ENCODE measurements around the gene TMEM242.
A peak's percentile ranks its signal among the peaks of the same experiment; 100 is the strongest.

- TF ChIP-seq CTCF (IDR thresholded peaks at IDR 0.05) (no peak), POLR2AphosphoS5 (IDR thresholded peaks at IDR 0.05) (peak; percentile 3 to 36 (median 25)), EP300 (IDR thresholded peaks at IDR 0.05; ENCODE audit: low read depth) (no peak)
Observed at GRCh38 chr6:157323966-157324300, 614 bp upstream of the TMEM242 start.
